GM18519 (cell line): ENCODE data around the gene CIB1.

Source experiments
- ATAC-seq: cut with Tn5 transposase; IDR thresholded peaks from one replicate; pipeline ENCODE4 v1.9.1; 2021; ENCODE audit warnings: mild to moderate bottlenecking, moderate library complexity; ENCODE audit not compliant: unreplicated experiment, low FRiP score

Gene CIB1

GRCh38 chr15:90241343-90242192, 7.8 kb upstream of the CIB1 start:
- ATAC-seq, result no peak

DNA sequence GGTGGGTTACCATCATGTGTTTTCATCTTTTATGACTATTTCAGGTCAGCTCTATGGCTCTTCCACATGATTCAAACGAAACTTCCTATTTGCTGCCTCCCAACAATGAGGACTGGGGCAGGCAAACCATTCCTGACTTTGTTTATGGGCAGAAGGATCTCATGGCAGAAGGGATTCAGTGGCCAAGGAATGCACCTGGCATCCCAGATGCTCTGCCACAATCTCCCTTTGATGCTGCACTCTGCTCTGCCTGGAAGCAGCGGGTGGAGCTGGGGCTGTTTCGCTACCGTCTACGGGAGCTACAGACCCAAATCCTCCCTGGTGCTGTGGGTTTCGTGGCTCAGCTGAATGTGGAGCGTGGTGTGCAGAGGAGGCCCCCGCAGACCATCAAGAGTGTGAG, 7.1 kb upstream of the CIB1 start:
- no peak for ATAC-seq

DNA sequence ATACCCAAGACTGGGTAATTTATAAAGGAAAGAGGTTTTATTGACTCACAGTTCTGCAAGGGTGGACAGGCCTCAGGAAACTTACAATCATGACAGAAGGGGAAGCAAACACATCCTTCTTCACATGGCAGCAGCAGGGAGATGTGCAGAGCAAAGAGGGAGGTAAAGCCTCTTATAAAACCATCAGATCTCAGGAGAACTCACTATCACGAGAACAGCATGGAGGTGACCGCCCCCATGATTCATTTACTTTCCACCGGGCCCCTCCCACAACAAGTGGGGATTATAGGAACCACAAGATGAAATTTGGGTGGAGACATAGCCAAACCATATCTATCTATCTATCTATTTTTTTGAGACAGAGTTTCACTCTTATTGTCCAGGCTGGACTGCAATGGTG, 5.6 kb upstream of the CIB1 start:
- ATAC-seq, result no peak

- ATAC-seq, result peak; percentile 59
These were observed 601 bp upstream of the CIB1 start, which contains the start of gene GDPGP1 for GRCh38 chr15:90234096-90234988. GDPGP1 (plus strand) TSS chr15:90234209; CDS start chr15:90240909, 6,700 bp downstream.

DNA sequence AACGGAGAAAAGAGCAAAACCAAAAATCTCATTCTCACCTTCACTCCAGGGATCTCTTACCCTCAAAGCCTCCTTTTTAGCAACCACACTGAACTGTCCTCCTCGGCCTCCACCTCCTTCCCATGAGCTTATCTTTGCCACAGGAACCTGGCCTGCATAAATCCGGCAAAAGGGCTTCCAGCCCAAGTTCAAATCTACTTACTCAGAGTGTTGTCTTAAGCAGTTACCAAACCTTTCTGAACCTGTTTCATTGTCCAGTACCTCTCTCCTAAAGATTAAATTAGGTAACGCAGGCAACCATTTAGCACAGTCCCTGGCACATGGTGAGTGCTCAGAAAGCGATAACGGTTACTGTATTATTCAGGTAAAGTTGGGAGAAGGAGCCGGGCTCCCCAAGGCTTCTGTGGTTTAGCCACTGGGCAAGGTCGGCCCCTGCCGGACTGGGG, 777 bp downstream of the CIB1 start:
- ATAC-seq, result no peak

DNA sequence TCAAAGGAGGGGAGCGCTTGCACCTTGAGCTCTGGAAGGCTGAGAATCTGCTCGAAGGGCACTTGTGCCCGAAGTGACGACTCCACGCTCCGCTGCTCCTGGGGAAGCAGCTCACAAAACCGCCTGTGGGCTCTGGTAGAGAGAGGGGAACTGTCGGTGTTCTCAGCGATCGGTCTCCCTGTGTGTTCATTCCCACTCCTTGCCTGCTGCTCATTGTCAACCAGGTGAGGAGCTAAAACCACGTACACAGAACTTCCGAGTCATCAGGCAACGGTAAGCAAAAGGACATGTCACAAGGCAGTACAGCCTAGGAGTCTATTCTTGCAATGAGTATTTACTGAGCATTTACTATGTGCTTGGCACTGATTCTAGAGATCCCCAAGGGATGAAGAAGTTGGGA, 1.5 kb downstream of the CIB1 start:
- no peak for ATAC-seq

GRCh38 chr15:90231028-90232017, 2.4 kb downstream of the CIB1 start:
- no peak for ATAC-seq

DNA sequence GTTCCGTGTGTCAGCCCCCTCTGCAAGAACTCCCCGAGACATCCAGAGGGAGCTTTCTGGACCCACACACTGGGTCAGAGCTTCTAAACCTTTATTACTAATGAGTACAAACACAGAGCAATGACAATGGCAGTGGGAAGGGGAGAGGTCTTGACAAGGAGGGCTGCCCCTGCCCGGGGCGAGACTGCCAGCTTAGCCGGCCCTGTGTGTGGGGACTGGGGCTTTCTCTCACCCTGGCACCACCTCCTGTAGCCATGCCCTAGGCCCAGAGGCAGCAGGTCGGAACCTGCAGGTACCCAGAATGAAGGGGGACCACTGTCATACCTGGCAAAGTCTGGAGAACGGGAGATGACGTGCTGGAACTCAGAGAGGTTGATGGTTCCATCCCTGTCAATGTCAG, 3.1 kb downstream of the CIB1 start:
- ATAC-seq, result no peak

GRCh38 chr15:90230071-90230494, 3.7 kb downstream of the CIB1 start:
- ATAC-seq, result no peak

GRCh38 chr15:90228960-90229359, 4.8 kb downstream of the CIB1 start:
- no peak for ATAC-seq

GRCh38 chr15:90227816-90228772, 5.6 kb downstream of the CIB1 start:
- ATAC-seq, result no peak

GRCh38 chr15:90227336-90227735, 6.4 kb downstream of the CIB1 start:
- ATAC-seq, result no peak

- ATAC-seq, result no peak
These were observed 8.1 kb downstream of the CIB1 start for GRCh38 chr15:90225504-90226234.

DNA sequence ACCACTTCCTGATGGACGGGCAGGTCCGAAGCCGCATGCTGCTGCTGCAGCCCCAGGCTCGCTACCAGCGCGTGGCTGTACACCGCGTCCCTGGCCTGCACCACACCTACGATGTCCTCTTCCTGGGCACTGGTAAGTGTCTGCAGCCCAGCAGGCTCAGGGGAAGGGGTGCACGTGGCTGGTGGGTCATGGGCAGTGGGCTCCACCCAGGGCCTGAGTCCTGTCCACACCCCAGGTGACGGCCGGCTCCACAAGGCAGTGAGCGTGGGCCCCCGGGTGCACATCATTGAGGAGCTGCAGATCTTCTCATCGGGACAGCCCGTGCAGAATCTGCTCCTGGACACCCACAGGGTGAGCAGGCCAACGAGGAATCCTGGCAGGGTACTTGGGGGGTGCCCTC, 8.7 kb downstream of the CIB1 start:
- ATAC-seq, result no peak

- no peak for ATAC-seq
These were observed 10.1 kb downstream of the CIB1 start for GRCh38 chr15:90223441-90224165.

DNA sequence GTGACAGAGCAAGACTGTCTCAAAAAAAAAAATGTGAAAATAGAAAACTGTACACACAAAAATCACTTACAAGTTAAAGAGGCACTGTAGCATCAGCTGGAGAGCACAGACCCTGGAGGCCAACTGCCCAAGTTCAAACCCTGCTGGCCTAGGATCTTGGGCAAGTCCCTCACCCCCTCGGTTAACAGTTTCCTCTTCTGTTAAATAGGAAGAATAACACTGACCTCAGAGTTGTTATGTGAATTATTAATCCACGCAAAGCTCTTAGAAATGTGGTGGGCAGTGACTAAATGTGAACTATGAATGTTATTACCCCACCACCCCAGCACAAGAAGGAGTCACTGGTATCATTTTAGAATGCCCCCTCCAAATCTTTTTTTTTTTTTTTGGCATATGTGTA, 11.2 kb downstream of the CIB1 start:
- no peak for ATAC-seq

- no peak for ATAC-seq
These were observed 12.4 kb downstream of the CIB1 start for GRCh38 chr15:90221246-90221900.
